K562 (cell line): Measurements from ENCODE around the gene ZC3H12C. TPM values are rescaled to one million over a fixed set of nuclear protein-coding genes. Genes with fewer than 3 reads are reported as not detected.

Experiments
- ATAC-seq: fragments of 200-7000 bp; cut with Tn5 transposase; 3 replicates; pipeline ENCODE4 v1.9.1; 2020; ENCODE audit warnings: moderate library complexity
- BruUV-seq: library from RNA; stranded (reverse); fragments of 400-500 nt; replicated peaks from 2 replicates; lab custom pipeline; 2021; lab: Mats Ljungman, UMichigan
- CTCF ChIA-PET: fragments of 300-600 bp; formaldehyde crosslinking; extraction: SDS; loops from one replicate; lab custom pipeline; 2021; ENCODE audit warnings: low intra/inter-chr PET ratio; lab: Yijun Ruan, JAX
- POLR2A ChIA-PET: fragments of 300-600, 350-650 bp; sonication (Branson Sonifier 250); formaldehyde crosslinking; extraction: SDS; loops from one replicate; lab custom pipeline; 2021; ENCODE audit warnings: antibody characterized with exemption, inconsistent platforms; lab: Yijun Ruan, JAX
- DNase-seq, 4 experiments: peaks; one replicate each; pipeline versions ENCODE4 v3.0.0 to v3.0.0-alpha.2; 2011 to 2018; ENCODE audit warnings: low spot score in 3 of 4, mixed read lengths in 3 of 4; ENCODE audit errors: extremely low read depth in 1 of 4
- FAIRE-seq: peaks from 2 replicates; lab custom pipeline; 2011; peaks lifted over from hg19 to GRCh38; lab: Jason Lieb, UNC
- H2AFZ ChIP-seq: 2 replicates; pipeline ENCODE4 v1.6.0; 2011; ENCODE audit warnings: low read depth, low read length, control low read depth, inconsistent platforms
- H3K27ac ChIP-seq: fragments of 200-600 bp; 3 replicates; pipeline ENCODE4 v1.8.0; 2011; ENCODE audit warnings: low read depth, mild to moderate bottlenecking, control low read depth, inconsistent platforms, low read length, moderate library complexity, mixed read lengths; ENCODE audit errors: extremely low read depth
- H3K27me3 ChIP-seq, 2 experiments: fragments of 300-600 bp in 1 of 2; 2 replicates in 1 of 2; 3 replicates in 1 of 2; pipeline versions ENCODE4 v1.6.0 to v1.8.0; 2011; ENCODE audit warnings: inconsistent platforms in 2 of 2, low read length in 2 of 2, mild to moderate bottlenecking in 1 of 2, mixed read lengths in 1 of 2, moderate library complexity in 1 of 2; ENCODE audit not compliant: control insufficient read depth in 2 of 2, insufficient read depth in 2 of 2
- H3K36me3 ChIP-seq: fragments of 300-600 bp; 3 replicates; pipeline ENCODE4 v1.8.0; 2011; ENCODE audit warnings: mild to moderate bottlenecking, low read length, inconsistent platforms; ENCODE audit not compliant: control insufficient read depth, insufficient read depth
- H3K4me1 ChIP-seq, 2 experiments: fragments of 200-600 bp in 1 of 2; replicated peaks in 1 of 2; 2 replicates in 1 of 2; 3 replicates in 1 of 2; pipeline versions ENCODE4 v1.5.1 to v1.8.0; 2011; ENCODE audit warnings: inconsistent platforms in 2 of 2, low read length in 2 of 2, mild to moderate bottlenecking in 1 of 2, mixed read lengths in 1 of 2, moderate library complexity in 1 of 2; ENCODE audit not compliant: control insufficient read depth in 2 of 2, insufficient read depth in 2 of 2
- H3K4me2 ChIP-seq: 2 replicates; pipeline ENCODE4 v1.6.1; 2011; ENCODE audit warnings: low read length, control low read depth, inconsistent platforms, mixed read lengths; ENCODE audit not compliant: insufficient read depth
- H3K4me3 ChIP-seq: fragments of 200-600 bp; sonication (generic), shearing (Covaris generic); 2 replicates; pipeline ENCODE4 v1.5.1; 2016; ENCODE audit warnings: control low read depth, inconsistent platforms
- H3K79me2 ChIP-seq: fragments of 200-600 bp; 3 replicates; pipeline ENCODE4 v1.8.0; 2011; ENCODE audit warnings: low read length, inconsistent platforms; ENCODE audit not compliant: control insufficient read depth, insufficient read depth
- H3K9ac ChIP-seq, 2 experiments: 2 replicates each; pipeline versions ENCODE4 v1.6.0 to v1.6.1; 2011; ENCODE audit warnings: low read depth in 2 of 2, low read length in 2 of 2, control low read depth in 1 of 2, inconsistent platforms in 1 of 2, mild to moderate bottlenecking in 1 of 2, mixed read lengths in 1 of 2; ENCODE audit not compliant: insufficient read depth in 1 of 2
- H3K9me1 ChIP-seq: one replicate; pipeline ENCODE4 v1.6.0; 2011; ENCODE audit warnings: inconsistent platforms, mild to moderate bottlenecking, low read length, moderate library complexity; ENCODE audit not compliant: control insufficient read depth, insufficient read depth
- H3K9me3 ChIP-seq: replicated peaks from 2 replicates; pipeline ENCODE4 v1.5.1; 2011; ENCODE audit warnings: low read depth, low read length, inconsistent platforms; ENCODE audit not compliant: control insufficient read depth, insufficient read depth
- H4K20me1 ChIP-seq: replicated peaks from 2 replicates; pipeline ENCODE4 v1.6.1; 2011; ENCODE audit warnings: low read length, inconsistent platforms, mixed read lengths; ENCODE audit not compliant: control insufficient read depth, insufficient read depth
- ATF1 ChIP-seq, 2 experiments: fragments of 450-650 bp in 1 of 2; IDR thresholded peaks; 2 replicates each; pipeline ENCODE4 v1.6.1; 2016; ENCODE audit warnings: missing compliant biosample characterization in 1 of 2, missing genetic modification characterization in 1 of 2
- BRD4 ChIP-seq: fragments of 200-600 bp; sonication (generic); IDR thresholded peaks from 2 replicates; pipeline ENCODE4 v1.6.1; 2017; ENCODE audit warnings: inconsistent platforms
- CREB3 ChIP-seq: fragments of 450-650 bp; conservative IDR thresholded peaks from 2 replicates; pipeline ENCODE4 v1.6.1; 2016; ENCODE audit warnings: missing genetic modification characterization, low read depth, mild to moderate bottlenecking, missing compliant biosample characterization, moderate library complexity
- CREM ChIP-seq: IDR thresholded peaks from 2 replicates; pipeline ENCODE4 v1.6.1; 2014; ENCODE audit warnings: antibody characterized with exemption, low read depth
- EP400 ChIP-seq: fragments of 450-650 bp; IDR thresholded peaks from 2 replicates; pipeline ENCODE4 v1.6.1; 2017; ENCODE audit warnings: antibody characterized with exemption, mild to moderate bottlenecking, moderate library complexity
- ETS1 ChIP-seq: conservative IDR thresholded peaks from 2 replicates; pipeline ENCODE4 v1.6.1; 2011; ENCODE audit warnings: low read depth, mild to moderate bottlenecking, low read length; ENCODE audit not compliant: control insufficient read depth
- HEY1 ChIP-seq: fragments of 250-450 bp; sonication (Bioruptor Pico); IDR thresholded peaks from 2 replicates; pipeline ENCODE4 v1.5.0; 2020; ENCODE audit warnings: mild to moderate bottlenecking, moderate library complexity, borderline replicate concordance
- HNRNPK ChIP-seq: fragments of 200-400 bp; formaldehyde crosslinking; IDR thresholded peaks from one replicate; pipeline ENCODE4 v1.6.1; 2018; ENCODE audit warnings: mild to moderate bottlenecking, low read depth, low read length; ENCODE audit not compliant: poor library complexity, severe bottlenecking
- HNRNPLL ChIP-seq: fragments of 200-400 bp; formaldehyde crosslinking; IDR thresholded peaks from 2 replicates; pipeline ENCODE4 v1.6.1; 2017; ENCODE audit warnings: low read length, low read depth, mild to moderate bottlenecking; ENCODE audit not compliant: poor library complexity, severe bottlenecking
- JUND ChIP-seq, 2 experiments: IDR thresholded peaks; 2 replicates in 1 of 2; 3 replicates in 1 of 2; pipeline ENCODE4 v1.6.1; 2011; ENCODE audit warnings: borderline replicate concordance in 2 of 2, low read depth in 2 of 2, low read length in 2 of 2, improper control_type of control experiment in 1 of 2, missing biosample characterization in 1 of 2, missing genetic modification characterization in 1 of 2, missing genetic modification reagents in 1 of 2
- MEF2A ChIP-seq: IDR thresholded peaks from 2 replicates; pipeline ENCODE4 v1.6.1; 2011; ENCODE audit warnings: low read depth, mild to moderate bottlenecking, low read length, moderate library complexity; ENCODE audit not compliant: control insufficient read depth
- MTA1 ChIP-seq: fragments of 450-650 bp; IDR thresholded peaks from 2 replicates; pipeline ENCODE4 v1.6.1; 2017; ENCODE audit warnings: borderline replicate concordance
- POLR2A ChIP-seq: fragments of 450-650 bp; conservative IDR thresholded peaks from 2 replicates; pipeline ENCODE4 v1.6.1; 2016
- RUNX1 ChIP-seq: sonication (generic); IDR thresholded peaks from 2 replicates; pipeline ENCODE4 v1.6.1; 2016; ENCODE audit warnings: antibody characterized with exemption, low read depth
- THAP7 ChIP-seq: fragments of 250-450 bp; sonication (Bioruptor Pico); IDR thresholded peaks from 2 replicates; pipeline ENCODE4 v1.5.0; 2021
- THRAP3 ChIP-seq: fragments of 450-650 bp; IDR thresholded peaks from 2 replicates; pipeline ENCODE4 v1.6.1; 2016; ENCODE audit warnings: mild to moderate bottlenecking, inconsistent platforms, borderline replicate concordance
- ZFP36 ChIP-seq: fragments of 150-350 bp; IDR thresholded peaks from 2 replicates; pipeline ENCODE4 v1.6.1; 2018; ENCODE audit warnings: low read length, low read depth; ENCODE audit not compliant: partially characterized antibody
- WGBS: fragments of 100-300 bp; shearing (Covaris generic); methylation state at CpG from one replicate; pipeline ENCODE4 v1.1.6; 2016; ENCODE audit warnings: low coverage, mixed read lengths; ENCODE audit not compliant: insufficient coverage; ENCODE audit errors: missing lambda C conversion rate; 5-methylcytosine and 5-hydroxymethylcytosine counted together
- in situ Hi-C: fragments of 300-500 bp; cut with MboI; formaldehyde crosslinking; loops from 4 replicates; pipeline ENCODE4 v1.15.0; 2018; ENCODE audit warnings: inconsistent platforms, mixed read lengths
- intact Hi-C: fragments of 100-400 bp; cut with micrococcal nuclease; formaldehyde crosslinking; loops from 2 replicates; pipeline ENCODE4 v1.14.2; 2022
- polyA plus RNA-seq, 8 experiments: library from polyadenylated mRNA; depleted of rRNA in 4 of 8; stranded (reverse) in 5 of 8; unstranded in 3 of 8; fragments of >200 nt; fragmentation: Nextera tagmentation in 2 of 8; fragmentation: Illumina TruSeq in 1 of 8; extraction: Ambion mirVana in 2 of 8; extraction: Trizol in 1 of 8; gene quantifications; 2 replicates each; pipeline versions ENCODE4 v1.2.1 to v1.2.3, GENCODE V29; 2011 to 2014; ENCODE audit warnings: inconsistent platforms in 1 of 8, missing spikeins in 1 of 8
- total RNA-seq, 7 experiments: library from RNA; depleted of rRNA in 6 of 7; stranded (reverse); fragments of >200 nt in 6 of 7; fragmentation: Illumina TruSeq in 2 of 7; extraction: Trizol in 2 of 7; gene quantifications; 2 replicates each; pipeline versions ENCODE4 v1.2.1 to v1.2.3, GENCODE V29; 2011 to 2021; ENCODE audit warnings: low replicate concordance in 1 of 7
- TF ChIP-seq, protein P1 (sequence below): fragments of 450-650 bp; formaldehyde crosslinking; IDR thresholded peaks from 2 replicates; pipeline ENCODE4 v1.4.0; 2020; ENCODE audit warnings: mild to moderate bottlenecking, moderate library complexity

Gene ZC3H12C
- total and polyA plus RNA-seq, 9 of the 15 experiments (the other 6 are each of a cell fraction or from before 2014, with no cell fraction given), result 0.56 to 5.9 (median 3.3) TPM

DNA sequence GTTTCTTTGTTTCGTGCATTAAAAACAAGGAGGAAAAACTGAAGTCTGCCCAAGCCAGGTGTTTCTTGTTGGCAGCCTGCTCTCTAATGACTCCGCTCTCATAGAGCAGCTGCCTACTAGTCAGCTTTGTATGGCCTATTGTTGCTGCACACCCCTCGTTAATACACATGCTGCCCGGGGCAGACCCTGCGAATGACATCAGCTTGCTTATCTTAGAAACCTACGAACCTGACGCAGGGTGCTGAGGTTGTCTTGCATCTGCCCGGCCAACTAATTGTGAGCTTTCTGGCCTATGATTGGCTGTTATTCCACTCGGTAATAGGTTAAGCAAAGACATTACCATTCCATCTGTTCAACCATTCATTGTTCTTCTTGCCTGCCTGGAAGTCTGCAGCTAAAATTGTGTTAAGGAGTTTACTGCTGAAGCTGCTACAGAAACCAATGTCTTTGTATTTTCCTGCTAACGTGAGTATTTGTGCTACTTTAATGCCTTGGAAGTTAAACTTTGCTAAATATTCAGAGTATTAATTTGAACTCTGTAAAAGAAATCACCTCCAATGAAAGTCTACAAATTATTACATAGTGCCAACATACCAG lies 37.5 kb downstream of the ZC3H12C start:
- ATAC-seq (peak; percentile 48; the same call in 2 of the 3 replicates), DNase-seq (peak in 1 of 4 experiments; percentile 32), FAIRE-seq (peak; percentile 75)
- no peaks in the 10 kb centered on the region for H4K20me1 ChIP-seq
- no peaks in the 10 kb centered on the region for H3K79me2 ChIP-seq
- BruUV-seq, result no TSS peak
- ChIA-PET CTCF (no interaction called here), POLR2A (no interaction called here)
- intact Hi-C loops, result no loop called here
- H3K9ac ChIP-seq, result no peak overlapping the region
- H3K27me3 ChIP-seq, result no peaks in the 10 kb centered on the region
- 25% methylated on average over 10 of the region's 10 CpGs for WGBS
- H2AFZ ChIP-seq, result no peak overlapping the region
- H3K4me1 ChIP-seq, result peaks cover 0 to 2% of the 10 kb centered on the region in 2 experiments; a peak in 3 of 5 replicates
- in situ Hi-C loops, result no loop called here
- H3K9me1 ChIP-seq, result no peaks in the 10 kb centered on the region
- no peak overlapping the region for H3K4me2 ChIP-seq
- no peak overlapping the region for H3K4me3 ChIP-seq
- H3K36me3 ChIP-seq, result no peaks in the 10 kb centered on the region
- no peaks in the 10 kb centered on the region for H3K9me3 ChIP-seq
- H3K27ac ChIP-seq, result no peak overlapping the region
- TF ChIP-seq, protein P1, sequence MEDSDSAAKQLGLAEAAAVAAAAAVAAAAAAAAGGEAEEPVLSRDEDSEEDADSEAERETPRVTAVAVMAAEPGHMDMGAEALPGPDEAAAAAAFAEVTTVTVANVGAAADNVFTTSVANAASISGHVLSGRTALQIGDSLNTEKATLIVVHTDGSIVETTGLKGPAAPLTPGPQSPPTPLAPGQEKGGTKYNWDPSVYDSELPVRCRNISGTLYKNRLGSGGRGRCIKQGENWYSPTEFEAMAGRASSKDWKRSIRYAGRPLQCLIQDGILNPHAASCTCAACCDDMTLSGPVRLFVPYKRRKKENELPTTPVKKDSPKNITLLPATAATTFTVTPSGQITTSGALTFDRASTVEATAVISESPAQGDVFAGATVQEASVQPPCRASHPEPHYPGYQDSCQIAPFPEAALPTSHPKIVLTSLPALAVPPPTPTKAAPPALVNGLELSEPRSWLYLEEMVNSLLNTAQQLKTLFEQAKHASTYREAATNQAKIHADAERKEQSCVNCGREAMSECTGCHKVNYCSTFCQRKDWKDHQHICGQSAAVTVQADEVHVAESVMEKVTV, result no peak
- TF ChIP-seq MTA1, result no peak
- TF ChIP-seq JUND (IDR thresholded peaks at IDR 0.05; ENCODE audit: borderline replicate concordance, low read depth, low read length), result peak; percentile 10; the same call in 1 of the 2 replicates
- no peak for TF ChIP-seq JUND (tag; IDR thresholded peaks at IDR 0.05; ENCODE audit: borderline replicate concordance, low read depth, low read length)
- no peak for TF ChIP-seq ZFP36
- no peak for TF ChIP-seq THAP7 (CRISPR knock-in tag)
- no peak for TF ChIP-seq EP400
- TF ChIP-seq THRAP3, result no peak
- TF ChIP-seq ETS1, result no peak
- no peak for TF ChIP-seq BRD4
- TF ChIP-seq POLR2A, result no peak
- peak; percentile 37; the same call in 1 of the 2 replicates for TF ChIP-seq CREM
- TF ChIP-seq CREB3 (tag), result no peak
- TF ChIP-seq HNRNPLL, result peak; percentile 53
- no peak for TF ChIP-seq ATF1 (CRISPR knock-in tag; IDR thresholded peaks at IDR 0.05)
- 0 out of 2 replicates have a peak, but pooled peaks have one; percentile 10 for TF ChIP-seq ATF1 (tag; IDR thresholded peaks at IDR 0.05)
- TF ChIP-seq RUNX1, result no peak
- TF ChIP-seq HNRNPK, result no peak
- no peak for TF ChIP-seq MEF2A
- TF ChIP-seq HEY1 (CRISPR knock-in tag), result no peak
